Glomerular endothelial cell (primary cell): Measurements from ENCODE around the gene ZFP64. TPM values are rescaled to one million over a fixed set of nuclear protein-coding genes. Genes with fewer than 3 reads are reported as not detected.
"Not testable (repeated sequence)": the region's sequence is repeated elsewhere in the genome, so short reads cannot be mapped to it uniquely, and the experiment has no call there.

Experiments used
- DNase-seq: peaks from one replicate; pipeline ENCODE4 v3.0.0-alpha.2; 2011; ENCODE audit warnings: low read depth, low spot score; ENCODE audit errors: extremely low read depth
- total RNA-seq: library from RNA; depleted of rRNA; stranded (reverse); fragments of >200 nt; gene quantifications from 2 replicates; pipeline ENCODE4 v1.2.3, GENCODE V29; 2015

Gene ZFP64
- total RNA-seq, 1 donor from 2014 or later = 51.8 TPM

- no peak for DNase-seq
These were observed 15.6 kb upstream of the ZFP64 start for GRCh38 chr20:52207020-52207810.

- no peak for DNase-seq
These were observed 12.6 kb upstream of the ZFP64 start for GRCh38 chr20:52204136-52204535.

GRCh38 chr20:52201395-52201794 lies 9.8 kb upstream of the ZFP64 start:
- DNase-seq = no peak

GRCh38 chr20:52200870-52201269 lies 9.3 kb upstream of the ZFP64 start:
- DNase-seq = no peak

GRCh38 chr20:52196845-52197244 lies 5.3 kb upstream of the ZFP64 start:
- DNase-seq = no peak

GRCh38 chr20:52193886-52194545 lies 2.4 kb upstream of the ZFP64 start:
- DNase-seq = no peak

GRCh38 chr20:52193133-52193532 lies 1.6 kb upstream of the ZFP64 start:
- no peak for DNase-seq

- not testable (repeated sequence) for DNase-seq
These were observed 1.1 kb upstream of the ZFP64 start for GRCh38 chr20:52192719-52193007.

GRCh38 chr20:52191916-52192718 lies 538 bp upstream of the ZFP64 start:
- DNase-seq = no peak

GRCh38 chr20:52190437-52191131 lies 995 bp downstream of the ZFP64 start:
- no peak for DNase-seq

GRCh38 chr20:52181766-52182165 lies 9.8 kb downstream of the ZFP64 start:
- DNase-seq = no peak

GRCh38 chr20:52180180-52180840 lies 11.3 kb downstream of the ZFP64 start:
- DNase-seq = no peak

GRCh38 chr20:52179331-52180179 lies 12.0 kb downstream of the ZFP64 start:
- DNase-seq = no peak

GRCh38 chr20:52178691-52179090 lies 12.9 kb downstream of the ZFP64 start:
- no peak for DNase-seq

- DNase-seq = no peak
These were observed 15.7 kb downstream of the ZFP64 start for GRCh38 chr20:52175840-52176239.

- no peak for DNase-seq
These were observed 19.1 kb downstream of the ZFP64 start for GRCh38 chr20:52172392-52173047.

GRCh38 chr20:52171025-52171424 lies 20.6 kb downstream of the ZFP64 start:
- DNase-seq = no peak

- DNase-seq = no peak
These were observed 23.5 kb downstream of the ZFP64 start for GRCh38 chr20:52168116-52168515.

- no peak for DNase-seq
These were observed 24.2 kb downstream of the ZFP64 start for GRCh38 chr20:52167232-52167840.
